IPS DF 6.9 (cell line): ENCODE measurements around the gene YPEL5.
"Not testable (repeated sequence)": the region's sequence is repeated elsewhere in the genome, so short reads cannot be mapped to it uniquely, and the experiment has no call there.

Source experiments
- DNase-seq: peaks from one replicate; pipeline ENCODE4 v3.0.0-alpha.2; 2013; ENCODE audit warnings: low read depth, low spot score
- H3K27ac ChIP-seq: one replicate; pipeline ENCODE4 v1.5.1; 2013; ENCODE audit warnings: low read length, control low read depth
- H3K27me3 ChIP-seq: 2 replicates; pipeline ENCODE4 v1.6.1; 2013; ENCODE audit warnings: mild to moderate bottlenecking, low read length; ENCODE audit not compliant: control insufficient read depth, insufficient read depth
- H3K36me3 ChIP-seq: 2 replicates; pipeline ENCODE4 v1.6.1; 2013; ENCODE audit warnings: low read length; ENCODE audit not compliant: control insufficient read depth, insufficient read depth
- H3K4me1 ChIP-seq: 2 replicates; pipeline ENCODE4 v1.6.1; 2013; ENCODE audit warnings: low read length; ENCODE audit not compliant: control insufficient read depth, insufficient read depth
- H3K4me3 ChIP-seq: 2 replicates; pipeline ENCODE4 v1.5.1; 2013; ENCODE audit warnings: mild to moderate bottlenecking, low read length
- H3K9me3 ChIP-seq: 2 replicates; pipeline ENCODE4 v1.6.1; 2013; ENCODE audit warnings: low read length, inconsistent platforms; ENCODE audit not compliant: control insufficient read depth, insufficient read depth
- WGBS: extraction: QIAGEN DNeasy Blood & Tissue Kit; methylation state at CpG from one replicate; pipeline ENCODE4 v1.1.7; 2013; ENCODE audit warnings: mixed read lengths, missing lambda C conversion rate; ENCODE audit not compliant: insufficient read length, insufficient coverage; 5-methylcytosine and 5-hydroxymethylcytosine counted together

The YPEL5 gene

DNA sequence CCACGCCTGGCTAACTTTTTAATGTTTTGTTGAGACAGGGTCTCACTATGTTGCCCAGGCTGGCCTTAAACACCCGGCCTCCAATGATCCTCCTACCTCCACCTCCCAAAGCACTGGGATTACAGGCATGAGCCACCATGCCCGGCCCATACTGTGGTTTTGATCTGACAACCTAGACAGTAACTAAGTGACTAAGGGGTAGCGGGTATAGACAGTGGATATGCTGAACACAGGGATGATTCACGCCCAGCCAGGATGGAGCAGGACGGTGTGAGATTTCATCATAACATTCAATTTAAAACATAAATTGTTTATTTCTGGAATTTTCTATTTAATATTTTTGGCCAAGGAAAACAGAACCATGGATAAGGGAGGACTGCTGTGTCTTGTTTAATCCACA is 36.0 kb upstream of the YPEL5 start:
- Histone ChIP-seq H3K36me3 (no peaks in the 10 kb centered on the region), H3K27me3 (no peaks in the 10 kb centered on the region), H3K4me3 (no peak overlapping the region), H3K9me3 (no peaks in the 10 kb centered on the region), H3K27ac (no peak overlapping the region), H3K4me1 (no peaks in the 10 kb centered on the region)
- WGBS = no CpG with 5 or more reads among the region's 6 CpGs
- no peak for DNase-seq

DNA sequence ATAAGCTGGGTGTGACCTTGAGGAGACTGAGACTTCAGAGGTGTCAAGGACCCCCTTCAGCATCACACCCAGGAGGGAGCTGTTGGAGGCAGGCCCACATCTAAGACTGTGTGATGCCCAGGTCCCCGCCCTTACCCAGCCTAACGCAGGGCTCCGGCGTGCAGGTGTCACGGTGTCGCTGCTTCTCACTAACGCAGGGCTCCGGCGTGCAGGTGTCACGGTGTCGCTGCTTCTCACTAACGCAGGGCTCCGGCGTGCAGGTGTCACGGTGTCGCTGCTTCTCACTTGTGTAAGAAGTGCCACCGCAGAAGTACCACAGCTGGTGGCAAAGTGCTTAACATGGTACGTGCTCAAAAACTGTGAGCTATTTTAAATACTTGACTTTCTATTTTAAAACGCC is 35.6 kb upstream of the YPEL5 start:
- H3K9me3 ChIP-seq, H3K27me3 ChIP-seq, H3K27ac ChIP-seq, H3K36me3 ChIP-seq, H3K4me1 ChIP-seq, DNase-seq, H3K4me3 ChIP-seq: not testable (repeated sequence)
- WGBS = no CpG with 5 or more reads among the region's 19 CpGs

DNA sequence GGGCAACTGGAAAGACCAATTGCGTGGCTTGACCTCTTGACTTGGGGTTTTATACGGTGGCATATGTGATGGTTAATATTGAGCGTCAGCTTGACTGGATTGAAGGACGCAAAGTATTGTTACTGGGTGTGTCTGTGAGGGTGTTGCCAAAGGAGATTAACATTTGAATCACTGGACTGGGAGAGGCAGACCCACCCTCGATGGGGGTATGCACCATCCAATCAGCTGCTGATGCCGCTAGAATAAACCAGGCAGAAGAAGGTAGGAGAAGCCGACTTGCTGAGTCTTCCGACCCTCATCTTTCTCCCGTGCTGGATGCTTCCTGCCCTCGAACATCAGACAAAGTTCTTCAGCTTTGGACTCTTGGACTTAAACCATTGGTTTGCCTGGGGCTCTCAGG is 34.2 kb upstream of the YPEL5 start:
- no peaks in the 10 kb centered on the region for H3K27me3 ChIP-seq
- no peaks in the 10 kb centered on the region for H3K9me3 ChIP-seq
- H3K36me3 ChIP-seq = no peaks in the 10 kb centered on the region
- WGBS = no CpG with 5 or more reads among the region's 10 CpGs
- no peak for DNase-seq
- H3K4me1 ChIP-seq = no peaks in the 10 kb centered on the region
- no peak overlapping the region for H3K27ac ChIP-seq
- H3K4me3 ChIP-seq = no peak overlapping the region

DNA sequence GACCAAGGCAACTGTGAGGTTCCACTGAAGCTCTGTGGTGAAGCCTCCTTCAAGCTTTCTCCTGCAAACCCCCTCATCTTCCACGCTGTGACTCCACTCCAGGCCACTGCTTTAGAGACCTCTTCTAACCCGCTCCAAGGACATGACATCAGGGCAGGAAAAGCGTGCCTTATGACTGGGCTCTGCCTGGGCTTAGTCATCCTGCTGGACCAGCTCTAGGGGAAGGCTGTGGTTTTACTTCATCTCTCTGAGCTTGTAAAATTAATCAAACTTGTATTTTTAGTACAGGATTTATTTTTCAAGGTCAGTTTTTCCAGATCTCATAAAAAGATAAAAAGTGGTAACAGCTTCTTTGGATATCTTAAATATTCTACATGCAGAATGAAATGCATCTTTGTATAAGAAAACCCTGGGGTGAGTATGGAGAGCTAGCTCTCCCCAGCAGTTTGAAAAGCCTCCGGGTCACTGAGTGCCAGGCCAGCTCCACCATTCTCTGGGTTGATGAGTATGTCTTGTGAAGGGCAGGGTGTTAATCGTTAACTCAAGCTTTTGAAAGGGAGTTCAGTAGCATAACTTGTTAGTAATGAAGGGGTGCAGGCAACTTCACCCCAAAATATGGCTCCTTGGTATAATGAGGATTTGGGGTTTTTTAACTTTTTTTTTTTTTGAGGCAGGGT is 33.1 kb upstream of the YPEL5 start:
- H3K27ac ChIP-seq = no peak overlapping the region

DNA sequence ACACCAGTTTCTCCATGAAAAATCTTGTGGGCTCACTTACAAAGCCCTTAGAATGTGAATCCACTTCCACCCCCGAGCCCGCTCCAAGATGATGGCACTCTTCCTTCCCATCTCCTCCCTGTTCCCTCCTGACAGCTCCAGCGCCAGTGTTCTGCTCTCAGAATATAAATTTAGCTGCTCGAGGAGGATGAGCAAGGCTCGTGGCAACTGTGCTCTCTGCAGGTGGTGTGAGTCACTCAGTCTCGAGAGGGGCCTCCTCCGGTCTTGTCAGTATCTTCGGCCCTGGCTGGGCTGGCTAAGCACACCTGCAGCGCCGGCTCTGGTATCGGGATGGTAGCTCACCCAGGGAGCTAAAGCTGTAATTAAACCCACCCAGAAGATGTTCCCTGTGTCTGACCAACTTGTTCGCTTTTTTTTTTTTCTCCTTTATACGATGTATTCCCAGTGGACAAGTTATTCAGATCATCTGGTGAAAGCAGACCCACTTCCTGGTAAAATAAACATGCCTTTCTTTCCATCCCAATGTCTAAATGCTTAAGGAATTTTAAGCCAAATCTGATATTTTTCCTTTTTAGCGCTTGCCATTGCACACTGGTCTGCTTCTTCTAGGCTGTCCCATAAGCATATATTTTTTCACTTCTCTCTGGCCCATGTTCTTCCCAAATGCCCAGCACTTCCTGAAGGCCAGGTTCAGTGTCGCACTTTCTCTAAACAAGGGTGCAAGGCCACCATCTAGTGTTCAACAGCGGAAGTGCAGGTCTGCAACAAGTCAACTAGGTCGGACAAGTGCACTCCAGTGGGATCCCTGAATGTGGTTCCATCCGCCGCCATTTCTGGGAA is 31.4 kb upstream of the YPEL5 start:
- H3K4me1 ChIP-seq = no peaks in the 10 kb centered on the region
- H3K27ac ChIP-seq = no peak overlapping the region
- peak; percentile 74 for DNase-seq
- no peak overlapping the region for H3K4me3 ChIP-seq
- no peaks in the 10 kb centered on the region for H3K27me3 ChIP-seq
- H3K9me3 ChIP-seq = no peaks in the 10 kb centered on the region
- H3K36me3 ChIP-seq = no peaks in the 10 kb centered on the region
- no CpG with 5 or more reads among the region's 19 CpGs for WGBS

More for the DNA sequence above, 33.1 kb upstream of the YPEL5 start:
- Histone ChIP-seq H3K4me1 (no peaks in the 10 kb centered on the region), H3K9me3 (no peaks in the 10 kb centered on the region), H3K27me3 (no peaks in the 10 kb centered on the region), H3K4me3 (no peak overlapping the region), H3K36me3 (no peaks in the 10 kb centered on the region)
- no CpG with 5 or more reads among the region's 5 CpGs for WGBS
- DNase-seq = no peak

DNA sequence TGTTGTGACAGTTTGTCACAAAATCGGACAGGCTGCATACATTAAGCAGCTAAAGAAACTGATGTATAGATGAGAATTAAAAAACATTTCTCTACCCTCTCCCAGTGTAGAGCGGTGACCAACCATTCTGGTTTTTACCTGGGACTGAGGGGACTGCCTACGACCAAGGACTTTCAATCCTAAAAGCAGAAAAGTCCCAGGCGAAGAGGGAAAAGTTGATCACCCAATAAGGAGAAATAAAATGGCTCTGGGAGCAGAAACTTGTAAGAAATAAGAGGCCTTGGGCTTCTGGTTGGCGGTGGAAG is 30.9 kb upstream of the YPEL5 start:
- Histone ChIP-seq H3K4me1 (no peaks in the 10 kb centered on the region), H3K27me3 (no peaks in the 10 kb centered on the region), H3K4me3 (no peak overlapping the region), H3K9me3 (no peaks in the 10 kb centered on the region), H3K36me3 (no peaks in the 10 kb centered on the region), H3K27ac (no peak overlapping the region)
- no peak for DNase-seq
- no CpG with 5 or more reads among the region's 5 CpGs for WGBS

DNA sequence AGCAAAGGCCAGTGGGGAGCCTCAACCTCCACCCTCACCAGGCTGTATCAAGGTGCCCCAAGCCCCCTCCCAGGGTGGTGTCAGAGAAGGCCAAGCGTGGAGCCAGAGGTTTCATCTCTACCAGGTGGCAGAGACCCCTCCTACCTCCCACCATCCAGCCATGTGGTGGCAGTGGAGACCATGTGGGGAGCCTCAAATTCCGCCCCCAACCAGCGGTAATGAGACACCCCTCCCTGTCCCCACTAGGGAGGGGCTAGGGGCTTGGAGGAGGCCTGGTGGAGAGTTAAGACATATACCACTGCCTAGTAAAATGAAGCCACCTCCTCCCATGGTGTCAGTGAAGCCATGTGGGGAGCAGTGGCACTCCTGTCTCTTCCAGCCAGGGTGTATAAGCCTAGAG is 24.4 kb upstream of the YPEL5 start:
- H3K4me3 ChIP-seq = no peak overlapping the region
- no peaks in the 10 kb centered on the region for H3K27me3 ChIP-seq
- H3K9me3 ChIP-seq = no peaks in the 10 kb centered on the region
- no peak for DNase-seq
- H3K36me3 ChIP-seq = no peaks in the 10 kb centered on the region
- H3K4me1 ChIP-seq = peaks cover 1% of the 10 kb centered on the region; the same call in 1 of the 2 replicates
- WGBS = no CpG with 5 or more reads among the region's 3 CpGs
- no peak overlapping the region for H3K27ac ChIP-seq

DNA sequence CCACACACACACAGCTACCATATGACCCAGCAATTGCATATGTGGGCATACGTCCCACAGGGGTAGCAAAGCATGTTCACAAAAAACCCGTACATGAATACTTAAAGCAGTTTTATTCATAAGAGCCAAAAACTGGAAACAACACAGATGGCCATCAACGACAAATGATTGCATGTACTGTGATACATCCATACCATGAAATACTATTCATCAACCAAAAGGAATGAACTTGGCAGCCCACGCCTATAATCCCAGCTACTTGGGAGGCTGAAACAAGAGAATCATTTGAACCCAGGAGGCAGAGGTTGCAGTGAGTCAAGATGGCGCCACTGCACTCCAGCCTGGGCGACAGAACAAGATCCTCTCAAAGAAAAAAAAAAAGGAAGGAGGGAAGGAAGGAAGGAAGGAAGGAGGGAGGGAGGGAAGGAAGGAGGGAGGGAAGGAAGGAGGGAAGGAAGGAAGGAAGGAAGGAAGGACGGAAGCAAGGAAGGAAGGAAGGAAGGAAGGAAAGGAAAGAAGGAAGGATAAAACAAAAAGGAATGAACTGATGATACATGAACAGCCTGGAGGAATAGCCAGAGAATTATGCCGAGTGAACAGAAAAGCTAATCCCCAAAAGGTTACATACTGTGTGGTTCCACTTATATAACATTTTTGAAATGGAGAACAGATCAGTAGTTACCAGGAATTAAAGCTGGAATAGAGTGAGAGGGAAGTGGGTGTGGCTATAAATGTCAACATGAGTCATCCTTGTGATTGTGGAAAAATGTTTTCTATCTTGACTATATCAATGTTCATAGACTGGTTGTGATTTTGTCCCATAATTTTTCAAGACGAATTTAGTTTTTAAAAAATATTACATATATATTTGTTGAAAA is 19.6 kb upstream of the YPEL5 start:
- no peak overlapping the region for H3K4me3 ChIP-seq
- peaks cover 1% of the 10 kb centered on the region; the same call in 1 of the 2 replicates for H3K4me1 ChIP-seq
- no CpG with 5 or more reads among the region's 9 CpGs for WGBS
- H3K27me3 ChIP-seq = no peaks in the 10 kb centered on the region
- no peaks in the 10 kb centered on the region for H3K36me3 ChIP-seq
- no peak for DNase-seq
- no peaks in the 10 kb centered on the region for H3K9me3 ChIP-seq
- H3K27ac ChIP-seq = no peak overlapping the region

DNA sequence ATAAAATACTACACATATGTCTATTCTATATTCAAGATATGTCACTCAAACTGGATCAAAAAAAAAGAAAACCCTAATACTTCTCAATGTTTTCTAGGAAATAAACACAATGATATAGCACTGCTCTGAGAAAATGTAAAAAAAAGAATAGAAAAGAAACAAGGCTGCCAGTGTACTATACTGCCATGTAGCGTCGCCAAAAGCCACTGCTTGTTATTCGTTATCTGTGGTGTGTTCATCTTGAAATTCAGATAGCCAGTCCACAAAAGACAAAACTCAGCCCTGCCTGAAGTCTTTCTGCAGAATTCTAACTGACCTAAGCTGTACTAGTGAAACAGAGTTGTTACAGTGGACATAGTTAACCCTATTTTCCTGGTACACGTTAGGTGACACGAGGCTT is 12.2 kb upstream of the YPEL5 start:
- H3K27ac ChIP-seq = no peak overlapping the region
- no CpG with 5 or more reads among the region's 5 CpGs for WGBS
- H3K9me3 ChIP-seq = no peaks in the 10 kb centered on the region
- H3K4me3 ChIP-seq = no peak overlapping the region
- no peaks in the 10 kb centered on the region for H3K4me1 ChIP-seq
- H3K27me3 ChIP-seq = no peaks in the 10 kb centered on the region
- DNase-seq = no peak
- H3K36me3 ChIP-seq = no peaks in the 10 kb centered on the region

DNA sequence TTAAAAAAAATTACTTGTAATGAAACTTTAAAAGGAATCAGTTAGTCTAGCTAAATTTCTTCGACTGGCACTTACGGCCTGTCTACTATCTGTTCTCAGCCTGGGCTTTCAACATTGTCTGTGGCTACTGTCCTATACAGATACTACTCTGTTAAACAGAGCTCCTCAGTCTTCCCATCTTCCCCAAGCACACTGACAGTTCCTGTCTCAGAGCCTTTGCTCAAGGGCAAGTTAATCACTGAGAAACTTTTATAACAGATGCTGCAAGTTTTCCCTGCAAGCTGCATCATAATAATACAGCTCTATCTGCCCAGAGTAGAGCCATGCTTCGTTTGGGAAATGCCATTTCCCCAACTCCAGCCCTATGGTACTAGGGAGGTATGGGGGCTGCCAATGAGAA is 11.3 kb upstream of the YPEL5 start:
- H3K27ac ChIP-seq = no peak overlapping the region
- no CpG with 5 or more reads among the region's 3 CpGs for WGBS
- no peaks in the 10 kb centered on the region for H3K4me1 ChIP-seq
- no peaks in the 10 kb centered on the region for H3K9me3 ChIP-seq
- DNase-seq = no peak
- no peaks in the 10 kb centered on the region for H3K36me3 ChIP-seq
- H3K4me3 ChIP-seq = no peak overlapping the region
- no peaks in the 10 kb centered on the region for H3K27me3 ChIP-seq
